ENCODE data around the gene LHCGR.
"Not testable (repeated sequence)": the region's sequence is repeated elsewhere in the genome, so short reads cannot be mapped to it uniquely, and the experiment has no call there.

LHCGR gene

GRCh38 chr2:48739236-48739635 is 16.3 kb downstream of the LHCGR start:
- not testable (repeated sequence) for DNase-seq (ENCODE audit: low read depth in 2 of 2)

- no peak for DNase-seq (ENCODE audit: low read depth in 2 of 2)
These were observed 16.7 kb downstream of the LHCGR start for GRCh38 chr2:48738806-48739205.

- no peak for DNase-seq (ENCODE audit: low read depth in 2 of 2)
These were observed 19.3 kb downstream of the LHCGR start for GRCh38 chr2:48736251-48736650.

GRCh38 chr2:48734576-48735303 is 20.8 kb downstream of the LHCGR start:
- no peak for DNase-seq (ENCODE audit: low read depth in 2 of 2)

GRCh38 chr2:48733067-48733503 is 22.4 kb downstream of the LHCGR start:
- DNase-seq (ENCODE audit: low read depth in 2 of 2), result no peak

- no peak for DNase-seq (ENCODE audit: low read depth in 2 of 2)
These were observed 26.7 kb downstream of the LHCGR start for GRCh38 chr2:48728840-48729239.

- no peak for DNase-seq (ENCODE audit: low read depth in 2 of 2)
These were observed 27.2 kb downstream of the LHCGR start for GRCh38 chr2:48728295-48728694.

- no peak for DNase-seq (ENCODE audit: low read depth in 2 of 2)
These were observed 28.0 kb downstream of the LHCGR start for GRCh38 chr2:48727560-48727959.

GRCh38 chr2:48725696-48726494 is 29.6 kb downstream of the LHCGR start:
- DNase-seq (ENCODE audit: low read depth in 2 of 2), result no peak

- DNase-seq (ENCODE audit: low read depth in 2 of 2), result no peak
These were observed 31.2 kb downstream of the LHCGR start for GRCh38 chr2:48724278-48724677.

GRCh38 chr2:48723129-48723528 is 32.4 kb downstream of the LHCGR start:
- no peak for DNase-seq (ENCODE audit: low read depth in 2 of 2)

GRCh38 chr2:48722391-48722790 is 33.1 kb downstream of the LHCGR start:
- DNase-seq (ENCODE audit: low read depth in 2 of 2), result no peak

GRCh38 chr2:48721158-48721557 is 34.4 kb downstream of the LHCGR start:
- DNase-seq (ENCODE audit: low read depth in 2 of 2), result no peak

GRCh38 chr2:48719480-48720177 is 35.9 kb downstream of the LHCGR start:
- DNase-seq (ENCODE audit: low read depth in 2 of 2), result no peak

GRCh38 chr2:48717846-48718245 is 37.7 kb downstream of the LHCGR start:
- DNase-seq (ENCODE audit: low read depth in 2 of 2), result no peak

GRCh38 chr2:48715956-48716355 is 39.6 kb downstream of the LHCGR start:
- DNase-seq (ENCODE audit: low read depth in 2 of 2), result no peak

- DNase-seq (ENCODE audit: low read depth in 2 of 2), result no peak
These were observed 40.3 kb downstream of the LHCGR start for GRCh38 chr2:48715042-48715899.

GRCh38 chr2:48714245-48714644 is 41.3 kb downstream of the LHCGR start:
- no peak for DNase-seq (ENCODE audit: low read depth in 2 of 2)

GRCh38 chr2:48713647-48714046 is 41.9 kb downstream of the LHCGR start:
- DNase-seq (ENCODE audit: low read depth in 2 of 2), result no peak

GRCh38 chr2:48712151-48712550 is 43.4 kb downstream of the LHCGR start:
- DNase-seq (ENCODE audit: low read depth in 2 of 2), result no peak

GRCh38 chr2:48711343-48711742 is 44.2 kb downstream of the LHCGR start:
- no peak for DNase-seq (ENCODE audit: low read depth in 2 of 2)

All from stimulated activated CD4-positive, alpha-beta T cell treated with anti-CD3 and anti-CD28 coated beads, Interleukin-12 subunit alpha, Interleukin-12 subunit beta, amount 100 ng/mL, for 24 hours (primary cell).